C1 segment of cervical spinal cord (tissue), 14 donors: ENCODE measurements around the gene ANP32A.
A peak's percentile ranks its signal among the peaks of the same experiment; 100 is the strongest.
"Not testable (repeated sequence)": the region's sequence is repeated elsewhere in the genome, so short reads cannot be mapped to it uniquely, and the experiment has no call there.

ENCODE experiments used
- DNase-seq, 14 donors: peaks; one replicate each; lab custom pipeline; 2025; lab: John Stamatoyannopoulos, UW

ANP32A gene

DNA sequence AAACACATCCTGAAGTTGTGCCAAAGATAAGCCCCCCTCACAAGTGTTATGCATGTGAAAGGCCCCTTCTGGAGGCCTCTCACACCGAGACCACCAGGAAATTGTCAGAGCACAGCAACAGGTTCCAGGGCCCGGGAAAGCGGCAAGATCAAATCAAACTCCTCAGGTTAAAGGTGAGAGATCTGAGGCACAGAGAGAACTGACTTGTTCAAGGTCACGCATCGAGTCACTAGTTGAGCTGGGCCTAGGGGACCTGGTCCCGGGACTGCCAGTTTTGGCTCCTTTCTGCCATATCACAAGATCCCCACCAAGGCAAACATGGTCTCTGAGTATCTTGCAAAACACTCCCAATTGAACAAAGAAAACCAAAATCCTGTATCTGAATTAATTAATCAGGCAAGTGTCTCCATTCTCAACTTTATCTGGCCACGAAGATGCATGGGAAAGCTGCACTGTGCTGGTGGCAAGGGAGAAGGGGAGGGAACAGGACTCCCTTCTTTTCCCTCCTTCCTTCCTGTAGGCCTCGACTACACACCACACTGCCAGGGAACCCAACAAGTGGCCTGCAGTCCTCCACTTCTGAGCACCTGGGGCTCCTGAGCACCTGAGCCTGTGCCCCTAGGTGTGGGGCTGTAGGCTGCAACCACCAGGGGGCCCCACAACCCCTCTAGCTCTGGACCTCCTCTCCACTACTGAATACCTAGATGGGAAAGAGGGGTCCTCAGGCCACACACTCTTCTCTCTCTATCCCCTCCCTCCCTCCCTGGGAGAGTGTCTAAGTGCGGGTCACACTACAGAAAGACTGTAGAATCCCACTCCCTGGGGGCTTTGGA lies 37.3 kb downstream of the ANP32A start:
- no peak for DNase-seq

DNA sequence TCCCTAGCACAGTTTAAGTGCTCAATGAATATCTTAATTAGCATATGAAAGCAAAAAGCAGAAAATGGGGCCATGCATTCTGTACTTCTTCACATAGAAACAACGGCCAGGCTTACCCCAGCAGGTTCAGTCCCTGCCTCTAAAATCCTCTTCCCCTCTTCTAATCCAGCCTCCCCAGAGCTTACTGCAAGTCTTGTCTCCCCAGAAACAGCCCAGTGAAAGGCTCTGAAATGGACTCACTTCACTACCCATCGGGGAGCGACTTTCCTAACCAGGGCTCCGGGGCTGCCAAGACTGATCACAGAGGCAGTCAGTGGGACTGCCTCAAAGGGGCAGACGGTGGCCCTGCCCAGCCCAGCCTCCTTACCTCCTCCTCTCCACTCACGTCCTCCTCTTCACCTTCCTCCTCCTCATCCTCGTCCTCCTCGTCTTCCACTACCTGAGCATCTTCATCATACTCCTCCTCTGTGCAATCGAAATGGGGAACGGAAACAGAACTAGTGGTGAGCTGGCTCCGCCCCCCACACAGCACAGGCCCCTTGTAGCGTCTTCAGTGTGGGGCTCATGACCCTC lies 38.0 kb downstream of the ANP32A start:
- no peak for DNase-seq

DNA sequence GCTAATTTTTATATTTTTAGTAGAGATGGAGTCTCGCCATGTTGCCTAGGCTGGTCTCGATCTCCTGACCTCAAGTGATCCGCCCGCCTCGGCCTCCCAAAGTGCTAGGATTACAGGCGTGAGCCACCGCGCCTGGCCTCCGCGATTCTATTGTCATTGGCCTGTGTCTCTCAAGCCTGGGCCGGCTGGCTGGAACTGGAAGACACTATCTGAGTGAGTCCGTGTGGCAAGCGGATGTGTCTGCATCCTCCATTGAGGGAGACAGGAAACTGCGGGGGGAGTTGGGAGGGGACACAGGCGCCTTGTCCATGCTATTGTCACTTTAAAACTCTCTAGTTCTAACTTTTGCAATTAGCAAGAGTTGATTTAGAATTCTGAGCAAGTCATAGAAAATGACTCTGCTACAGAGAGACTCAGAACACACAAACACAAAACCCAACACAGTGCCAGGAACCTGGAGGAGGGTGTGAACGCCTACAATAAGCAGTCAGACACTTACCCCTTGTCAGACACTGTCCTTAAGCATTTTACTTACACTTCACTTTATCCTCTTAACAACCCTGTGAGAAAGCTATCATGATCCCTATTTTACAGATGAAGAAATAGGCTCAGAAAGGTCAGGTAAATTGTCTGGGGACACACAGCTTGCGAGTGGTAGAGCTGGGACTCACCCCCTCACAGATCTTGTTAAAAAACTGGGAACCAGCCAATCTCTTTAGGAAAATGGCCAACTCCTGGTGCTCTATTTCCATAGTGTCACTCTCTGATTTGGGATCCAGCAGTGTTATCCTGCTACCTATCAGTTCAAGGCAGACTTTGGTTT lies 38.7 kb downstream of the ANP32A start:
- DNase-seq = no peak

DNA sequence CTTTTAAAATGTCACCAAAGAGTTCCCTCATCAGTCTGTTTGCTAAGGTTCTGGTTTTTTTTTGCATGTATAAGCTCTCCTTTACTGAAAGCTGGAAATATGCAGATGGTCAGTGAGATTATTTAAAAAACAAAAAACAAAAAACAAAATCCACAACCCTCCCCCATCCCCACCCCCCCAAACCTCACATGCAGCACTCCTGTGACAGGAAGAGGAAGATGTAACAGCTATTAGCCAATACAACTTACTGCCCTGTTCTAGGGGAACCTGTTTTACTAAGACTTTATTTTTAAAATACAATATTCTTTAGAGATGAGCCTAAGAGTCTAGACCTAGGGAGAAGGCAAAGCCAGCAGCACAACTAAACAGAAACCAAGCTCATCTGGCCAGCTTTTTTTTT lies 39.5 kb downstream of the ANP32A start:
- DNase-seq = no peak

DNA sequence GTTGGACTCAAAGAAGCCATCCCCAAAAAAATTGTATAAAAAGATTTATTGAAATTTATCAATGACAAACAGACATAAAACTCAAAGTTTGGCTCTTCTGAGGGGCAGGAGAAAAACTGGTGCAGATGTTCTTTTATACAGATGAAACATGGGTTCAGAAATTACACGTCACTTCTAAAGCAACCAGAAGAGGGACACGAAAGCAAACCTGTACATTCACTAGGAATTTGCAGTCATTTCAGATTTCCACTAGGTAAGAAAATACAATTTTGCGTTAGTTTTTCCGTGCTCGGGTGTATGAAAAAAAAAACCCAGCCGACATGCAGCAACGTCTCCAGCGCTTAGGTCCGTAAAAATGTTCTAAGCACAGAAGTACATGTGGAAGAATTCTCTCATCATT lies 41.8 kb downstream of the ANP32A start:
- no peak for DNase-seq

DNA sequence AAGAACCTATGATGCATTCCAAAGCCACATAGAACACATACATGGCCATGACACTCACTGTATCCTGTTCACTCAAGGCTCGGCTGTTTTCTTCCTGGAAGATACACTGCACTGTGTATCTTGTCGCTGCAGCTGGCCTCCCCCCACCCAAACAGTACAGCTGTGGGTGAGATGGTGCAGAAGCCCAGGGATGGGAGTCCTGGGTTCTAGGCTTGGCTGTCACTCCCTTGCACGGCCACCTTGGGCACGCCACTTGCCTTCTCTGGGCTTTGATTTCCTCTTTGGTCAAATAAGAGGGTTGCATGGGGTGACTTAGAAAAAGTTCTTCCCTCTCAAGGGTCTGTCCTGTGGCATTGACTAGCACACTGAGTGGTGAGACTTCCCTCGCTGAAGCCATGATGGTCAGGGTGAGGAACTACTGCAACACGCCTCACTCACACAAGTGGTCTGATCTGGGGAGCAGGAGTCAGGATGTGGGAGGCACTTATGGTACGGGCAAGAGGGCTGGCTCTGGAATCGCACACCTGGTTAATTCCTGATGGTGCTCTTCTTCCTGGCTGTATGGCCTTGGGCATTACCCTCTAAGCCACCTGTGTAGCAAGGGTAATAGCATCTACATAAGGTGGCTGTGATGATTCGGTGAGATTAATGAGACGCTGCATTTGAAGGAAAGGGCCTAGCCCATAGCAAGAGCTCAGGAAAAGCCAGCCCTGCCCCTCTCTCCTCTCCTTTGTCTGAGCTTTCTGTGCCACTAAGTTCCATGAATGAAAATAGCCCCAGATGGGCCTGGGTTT lies 44.0 kb downstream of the ANP32A start:
- DNase-seq = no peak

DNA sequence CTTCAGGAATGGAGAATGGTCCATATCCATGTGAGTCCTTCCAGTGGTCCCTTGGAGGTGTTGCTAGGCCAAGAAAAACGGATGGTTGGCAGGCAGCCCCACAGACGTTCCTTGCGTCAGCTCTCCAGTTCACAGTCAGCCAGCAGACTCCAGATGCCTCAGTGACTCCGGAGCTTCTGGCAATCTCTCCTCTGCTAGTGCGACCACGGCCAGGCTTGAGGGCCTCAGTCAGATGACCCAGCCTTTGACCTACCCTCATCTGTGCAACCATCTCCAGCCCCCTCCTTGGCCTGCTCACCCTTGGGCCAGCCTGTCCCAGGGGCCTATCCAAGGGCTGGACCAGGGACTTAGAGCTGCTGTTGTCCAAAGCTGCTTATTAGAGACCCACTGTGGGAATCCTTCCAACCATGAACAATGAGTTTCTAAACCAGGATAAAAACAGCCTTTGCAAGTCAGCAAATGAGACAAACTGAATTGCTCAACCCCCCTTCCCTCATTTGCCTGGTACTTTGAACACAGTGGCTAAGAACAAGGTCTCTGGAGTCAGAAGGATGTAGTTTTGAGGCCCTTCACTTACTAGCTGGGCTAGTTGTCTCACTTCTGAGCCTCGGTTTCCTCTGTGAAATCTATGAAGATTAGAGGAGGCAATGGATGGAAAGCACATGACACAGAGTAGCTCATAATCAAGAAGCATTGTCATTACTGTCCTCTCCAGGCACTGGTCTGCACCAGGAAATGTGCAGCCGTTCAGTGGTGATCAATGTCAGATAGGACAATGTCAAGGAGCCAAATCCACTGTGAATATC lies 44.8 kb downstream of the ANP32A start:
- DNase-seq = peak in 11 of 14 donors; percentile 33 to 83 (median 67)

DNA sequence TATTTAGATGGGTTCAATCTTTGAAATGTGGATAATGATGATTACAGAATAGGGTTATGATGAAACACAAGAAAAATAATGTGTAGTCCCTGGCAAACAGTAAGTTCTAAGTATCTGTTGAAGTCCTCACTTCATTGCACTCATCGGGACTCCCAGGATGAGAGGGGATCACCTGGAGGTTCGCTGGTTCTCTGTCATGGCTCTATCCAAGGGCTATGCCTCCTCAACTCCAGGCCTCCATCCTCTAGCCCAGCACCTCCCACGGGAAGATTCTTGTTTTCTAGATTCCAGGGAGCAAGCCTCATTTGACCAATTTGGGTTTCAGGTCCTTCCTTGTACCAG lies 45.5 kb downstream of the ANP32A start:
- no peak for DNase-seq

DNA sequence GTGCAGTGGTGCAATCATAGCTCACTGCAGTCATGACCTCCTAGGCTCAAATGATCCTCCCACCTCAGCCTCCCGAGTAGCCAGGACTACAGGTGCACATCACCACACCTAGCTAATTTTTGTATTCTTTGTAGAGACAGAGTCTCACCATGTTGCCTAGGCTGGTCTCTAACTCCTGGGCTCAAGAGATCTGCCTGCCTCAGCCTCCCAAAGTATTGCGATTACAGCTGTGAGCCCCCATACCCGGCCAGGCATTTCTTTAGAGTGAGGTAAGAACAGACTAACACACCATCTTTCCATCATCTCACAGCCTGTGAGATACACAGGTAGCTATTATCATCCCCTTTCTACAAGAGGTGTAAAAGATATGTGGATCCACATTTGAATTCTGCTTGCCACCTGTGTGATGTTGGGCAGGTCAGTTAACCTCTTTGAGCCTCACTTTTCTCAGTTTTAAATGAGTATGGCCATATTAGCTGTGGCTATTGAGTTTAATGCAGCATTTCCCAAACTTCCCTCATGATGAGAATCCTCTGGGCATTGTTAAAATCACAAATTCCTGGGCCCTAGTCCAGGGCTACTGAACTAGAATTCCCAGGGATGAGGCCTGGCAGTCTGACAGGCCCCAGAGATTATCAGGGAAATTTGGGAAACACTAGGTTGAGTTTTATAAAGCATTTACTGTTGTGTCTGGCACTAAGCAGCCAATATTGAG lies 46.0 kb downstream of the ANP32A start:
- DNase-seq = no peak

DNA sequence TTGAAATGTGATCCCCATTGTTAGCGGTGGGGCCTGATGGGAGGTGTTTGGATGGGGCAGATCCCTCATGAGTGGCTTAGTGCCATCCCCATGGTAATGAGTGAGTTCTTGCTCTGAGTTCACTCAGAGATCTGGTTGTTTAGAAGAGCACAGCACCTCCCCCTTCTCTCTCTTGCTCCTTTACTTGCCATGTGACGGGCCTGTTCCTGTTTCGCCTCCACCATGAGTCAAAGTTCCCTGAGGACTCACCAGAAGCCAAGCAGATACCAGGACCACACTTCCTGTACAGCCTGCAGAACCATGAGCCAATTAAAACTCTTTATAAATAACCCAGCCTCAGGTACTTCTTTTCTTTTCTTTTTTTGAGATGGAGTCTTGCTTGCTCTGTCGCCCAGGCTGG lies 46.6 kb downstream of the ANP32A start:
- DNase-seq = no peak

DNA sequence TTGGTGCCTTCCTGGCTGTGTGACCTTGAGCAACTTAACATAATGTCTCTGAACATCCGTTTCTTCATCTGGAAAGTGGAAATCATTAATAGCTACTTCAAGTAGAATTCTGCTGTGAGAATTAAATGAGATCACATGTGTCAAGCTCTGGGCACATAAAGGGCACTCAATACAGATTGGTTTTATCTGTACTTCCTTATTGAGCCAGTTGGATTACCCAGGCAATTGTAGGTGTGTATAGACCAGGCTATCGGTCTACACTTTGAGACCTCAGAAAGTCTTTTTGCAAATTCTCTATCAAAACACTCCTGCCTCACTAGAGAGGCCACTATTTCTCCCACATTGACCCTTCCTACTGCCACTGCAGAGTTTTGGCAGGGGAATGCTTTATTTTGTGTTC lies 47.7 kb downstream of the ANP32A start:
- no peak for DNase-seq

DNA sequence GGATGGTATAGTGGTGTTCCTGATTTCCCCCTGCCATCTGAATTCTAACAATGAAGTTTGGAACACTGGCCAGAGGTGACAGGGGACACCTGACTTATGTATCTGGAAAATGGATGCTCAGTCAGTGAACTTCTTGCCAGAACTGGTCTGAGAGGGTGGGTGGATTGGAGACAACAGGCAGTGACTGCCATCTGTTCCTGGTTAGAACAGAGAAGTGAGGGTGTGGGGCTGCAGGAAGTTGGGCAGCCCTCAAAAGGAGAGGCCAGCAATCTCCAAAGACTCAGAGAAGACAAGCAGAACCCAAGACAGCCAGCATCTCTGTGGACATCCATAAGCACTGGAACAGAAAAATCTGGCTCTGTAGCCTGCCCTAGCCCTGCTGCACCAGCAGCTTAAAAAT lies 50.5 kb downstream of the ANP32A start:
- no peak for DNase-seq

DNA sequence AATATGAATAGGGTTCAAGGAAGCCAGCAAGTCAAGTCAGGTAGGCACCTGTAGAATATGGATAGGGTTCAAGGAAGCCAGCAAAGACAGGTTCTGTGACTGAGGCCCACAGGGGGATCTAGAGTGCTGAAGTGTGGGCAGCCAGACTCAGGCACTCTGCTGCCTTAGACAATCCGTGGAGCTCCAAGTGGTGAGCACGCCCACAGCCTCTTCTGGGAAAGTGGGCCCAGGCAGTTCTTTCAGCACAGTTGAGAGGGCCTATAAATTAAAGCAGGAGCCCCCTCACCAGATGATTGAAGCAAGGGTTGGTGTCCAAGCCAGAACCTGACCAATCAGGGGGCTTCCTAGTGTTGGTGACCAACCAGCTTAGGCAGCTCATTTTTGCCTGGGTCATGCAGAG lies 51.0 kb downstream of the ANP32A start:
- DNase-seq = no peak

DNA sequence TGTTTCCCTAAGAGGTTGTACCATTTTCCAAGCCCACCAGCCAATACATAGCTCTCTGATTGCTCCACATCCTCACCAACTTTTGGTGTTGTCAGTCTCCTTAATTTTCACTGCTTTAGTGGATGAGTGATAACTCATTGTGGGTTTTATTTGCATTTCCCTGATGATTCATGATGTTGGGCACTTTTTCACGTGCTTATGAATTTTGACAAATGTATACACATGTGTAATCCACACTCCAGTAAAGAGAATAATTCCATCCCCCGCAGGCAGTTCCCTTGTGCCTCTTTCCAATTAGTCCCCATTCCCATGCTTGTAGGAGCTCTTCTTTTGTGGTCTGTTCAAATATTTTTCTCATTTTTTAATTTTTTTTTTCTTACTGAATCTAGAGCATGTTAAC lies 52.4 kb downstream of the ANP32A start:
- DNase-seq = no peak

DNA sequence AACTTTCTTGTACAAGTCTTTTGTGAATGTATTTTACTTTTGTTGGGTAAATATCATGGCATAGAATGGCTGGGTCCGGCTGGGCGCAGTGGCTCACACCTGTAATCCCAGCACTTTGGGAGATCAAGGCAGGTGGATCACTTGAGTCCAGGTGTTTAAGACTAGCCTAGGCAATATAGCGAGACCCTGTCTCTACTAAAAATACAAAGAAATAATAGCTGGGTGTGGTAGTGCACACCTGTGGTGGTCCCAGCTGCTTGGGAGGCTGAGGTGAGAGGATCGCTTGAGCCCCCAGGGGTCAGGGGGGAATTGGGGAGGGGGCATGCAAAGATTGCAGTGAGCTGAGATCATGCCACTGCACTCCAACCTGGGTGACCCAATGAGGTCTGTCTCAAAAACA lies 52.9 kb downstream of the ANP32A start:
- no peak for DNase-seq

DNA sequence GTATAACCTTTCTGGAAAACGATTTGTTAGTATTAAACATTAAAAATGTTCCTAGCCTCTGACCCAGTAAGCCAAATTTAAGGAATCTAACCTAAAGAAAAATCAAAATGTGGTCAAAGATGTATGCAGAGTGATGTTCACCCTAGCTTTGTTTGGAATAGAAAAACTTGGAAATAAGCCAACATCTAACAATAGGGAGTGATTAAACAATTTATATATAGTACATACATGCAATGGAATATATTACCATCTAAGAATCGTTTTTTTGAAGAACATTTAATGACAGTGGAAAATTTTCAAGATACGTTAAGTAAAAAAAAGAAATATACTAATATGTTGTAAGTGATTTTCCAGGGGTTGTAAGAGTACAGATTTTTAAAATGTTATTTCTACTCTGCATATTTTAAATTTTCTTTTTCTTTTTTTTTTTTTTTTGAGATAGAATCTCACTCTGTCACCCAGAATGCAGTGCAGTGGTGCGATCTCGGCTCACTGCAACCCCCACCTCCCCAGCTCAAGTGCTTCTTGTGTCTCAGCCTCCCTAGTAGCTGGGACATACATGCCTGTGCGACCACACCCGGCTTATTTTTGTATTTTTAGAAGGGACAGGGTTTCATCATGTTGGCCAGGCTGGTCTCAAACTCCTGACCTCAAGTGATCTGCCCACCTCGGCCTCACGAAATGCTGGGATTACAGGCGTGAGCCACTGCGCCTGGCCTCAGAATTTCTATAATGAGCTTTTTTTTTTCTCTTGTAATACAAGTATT lies 54.9 kb downstream of the ANP32A start:
- DNase-seq = no peak

DNA sequence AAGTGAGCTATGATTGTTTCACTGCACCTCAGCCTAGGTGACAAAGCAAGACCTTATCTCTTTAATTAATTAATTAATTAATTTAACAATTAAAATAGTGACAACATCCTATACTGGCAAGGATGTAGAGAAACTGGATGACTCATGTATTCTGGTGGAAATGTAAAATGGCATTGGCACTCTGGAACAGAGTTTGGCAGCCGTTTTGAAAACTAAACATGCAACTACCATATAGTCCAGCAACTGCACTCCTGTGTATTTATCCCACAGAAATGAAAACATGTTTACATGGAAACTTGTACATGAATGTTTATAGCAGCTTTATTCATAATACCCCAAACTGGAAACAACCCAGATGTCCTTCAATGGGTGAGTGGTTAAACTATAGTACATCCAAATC lies 56.6 kb downstream of the ANP32A start:
- no peak for DNase-seq

DNA sequence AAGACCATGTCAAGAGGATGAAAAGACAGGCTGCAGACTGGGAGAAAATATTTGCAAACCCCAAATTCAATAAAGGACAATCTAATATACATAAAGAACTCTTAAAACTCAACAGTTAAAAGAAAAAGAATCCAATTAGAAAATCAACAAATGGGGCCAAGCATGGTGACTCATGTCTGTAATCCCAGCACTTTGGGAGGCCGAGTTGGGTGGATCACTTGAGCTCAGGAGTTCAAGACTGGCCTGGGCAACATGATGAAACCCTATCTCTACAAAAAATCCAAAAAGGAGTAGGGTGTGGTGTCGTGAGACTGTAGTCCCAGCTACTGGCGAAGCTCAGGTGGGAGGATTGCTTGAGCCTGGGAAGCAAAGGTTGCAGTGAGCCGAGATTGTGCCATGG lies 57.6 kb downstream of the ANP32A start:
- no peak for DNase-seq

DNA sequence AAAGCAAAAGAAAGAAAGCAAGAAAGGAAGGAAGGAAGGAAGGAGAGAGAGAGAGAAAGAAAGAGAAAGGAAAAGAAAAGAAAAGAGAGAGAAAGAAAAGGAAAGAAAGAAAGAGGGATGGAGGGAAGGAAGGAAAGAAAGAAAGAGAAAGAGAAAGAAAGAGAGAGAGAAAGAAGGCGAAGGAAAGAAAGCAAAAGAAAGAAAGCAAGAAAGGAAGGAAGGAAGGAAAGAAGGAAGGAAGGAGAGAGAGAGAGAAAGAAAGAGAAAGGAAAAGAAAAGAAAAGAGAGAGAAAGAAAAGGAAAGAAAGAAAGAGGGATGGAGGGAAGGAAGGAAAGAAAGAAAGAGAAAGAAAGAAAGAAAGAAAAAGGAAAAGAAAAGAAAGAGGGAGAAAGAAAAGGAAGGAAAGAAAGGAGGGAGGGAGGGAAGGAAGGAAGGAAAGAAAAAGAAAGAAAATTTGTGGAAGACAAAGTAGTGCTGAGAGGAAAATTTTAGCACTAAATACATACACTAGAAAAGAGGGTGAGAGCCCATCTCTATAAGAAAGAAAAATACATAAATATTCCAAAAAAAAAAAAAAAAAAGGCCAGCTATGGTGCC lies 60.6 kb downstream of the ANP32A start:
- DNase-seq = not testable (repeated sequence)
